GM18909 (cell line): ENCODE results near the gene TBC1D3K.
"Not testable (repeated sequence)": the region's sequence is repeated elsewhere in the genome, so short reads cannot be mapped to it uniquely, and the experiment has no call there.

Experiments used
- ATAC-seq: cut with Tn5 transposase; IDR thresholded peaks from one replicate; pipeline ENCODE4 v1.9.1; 2021; ENCODE audit warnings: mild to moderate bottlenecking; ENCODE audit not compliant: unreplicated experiment, poor library complexity

The TBC1D3K gene

GRCh38 chr17:37924115-37924514 lies at the start of gene TBC1D3K:
Gene TBC1D3K (plus strand): TSS chr17:37924415. CDS start chr17:37926000, 1,585 bp downstream.
- ATAC-seq, result not testable (repeated sequence)

GRCh38 chr17:37884516-37884915 lies 39.7 kb upstream of the TBC1D3K start:
- ATAC-seq, result no peak

GRCh38 chr17:37885136-37885535 lies 39.1 kb upstream of the TBC1D3K start:
- ATAC-seq, result no peak

GRCh38 chr17:37888881-37889280 lies 35.3 kb upstream of the TBC1D3K start:
- no peak for ATAC-seq

- ATAC-seq, result not testable (repeated sequence)
Observed at GRCh38 chr17:37896961-37897360, 27.3 kb upstream of the TBC1D3K start.
